MM.1S (cell line): ENCODE data around the gene C11orf86.

ENCODE experiments used
- CTCF ChIP-seq: fragments of 300-600 bp; sonication (generic); IDR thresholded peaks from 2 replicates; pipeline ENCODE4 v1.5.1; 2016; ENCODE audit warnings: antibody characterized with exemption, low read length, mixed read lengths
- EZH2 ChIP-seq: fragments of 300-600 bp; sonication (generic); optimal IDR thresholded peaks from 2 replicates; pipeline ENCODE3; 2017; ENCODE audit warnings: low read depth, mild to moderate bottlenecking, antibody characterized with exemption, low read length, mixed read lengths
- EZH2phosphoT487 ChIP-seq: fragments of 300-600 bp; sonication (generic); IDR thresholded peaks from 2 replicates; pipeline ENCODE4 v1.6.1; 2018; ENCODE audit warnings: antibody characterized with exemption, low read length

- TF ChIP-seq CTCF (no peak), EZH2 (no peak), EZH2phosphoT487 (no peak)
Observed at GRCh38 chr11:67002921-67003411, 27.9 kb downstream of the C11orf86 start.
